Measurements from ENCODE around the gene KDM8. TPM values are rescaled to one million over a fixed set of nuclear protein-coding genes. Genes with fewer than 3 reads are reported as not detected.

KDM8 gene
- total RNA-seq (2014; rRNA removed; shearing (Covaris generic)): 7.6 and 12.2 TPM in 2 replicates

GRCh38 chr16:27203507-27204311, at the start of gene KDM8:
Gene KDM8 (plus strand): TSS chr16:27203526. CDS start chr16:27210124, 6,598 bp downstream.
- Histone ChIP-seq H3K27me3 (ENCODE audit: control insufficient read depth, insufficient read depth, low read length) (no peaks in the 10 kb centered on the region), H3K36me3 (replicated peaks; ENCODE audit: control insufficient read depth, insufficient read depth, low read length) (no peaks in the 10 kb centered on the region), H3K4me3 (ENCODE audit: insufficient read depth, low read depth, low read length) (peak within 1 kb of the TSS; percentile 87)
- peak; percentile 98 for DNase-seq

GRCh38 chr16:27154705-27155521, 48.4 kb upstream of the KDM8 start:
- Histone ChIP-seq H3K4me3 (ENCODE audit: insufficient read depth, low read depth, low read length) (peak overlapping the region; percentile 23), H3K36me3 (replicated peaks; ENCODE audit: control insufficient read depth, insufficient read depth, low read length) (no peaks in the 10 kb centered on the region), H3K27me3 (ENCODE audit: control insufficient read depth, insufficient read depth, low read length) (no peaks in the 10 kb centered on the region)
- DNase-seq: peak; percentile 82

GRCh38 chr16:27156579-27156978, 46.7 kb upstream of the KDM8 start:
- no peak overlapping the region for H3K4me3 ChIP-seq (ENCODE audit: insufficient read depth, low read depth, low read length)
- DNase-seq: no peak
- no peaks in the 10 kb centered on the region for H3K36me3 ChIP-seq (replicated peaks; ENCODE audit: control insufficient read depth, insufficient read depth, low read length)
- no peaks in the 10 kb centered on the region for H3K27me3 ChIP-seq (ENCODE audit: control insufficient read depth, insufficient read depth, low read length)

GRCh38 chr16:27161398-27161797, 41.9 kb upstream of the KDM8 start:
- Histone ChIP-seq H3K27me3 (ENCODE audit: control insufficient read depth, insufficient read depth, low read length) (no peaks in the 10 kb centered on the region), H3K4me3 (ENCODE audit: insufficient read depth, low read depth, low read length) (no peak overlapping the region), H3K36me3 (replicated peaks; ENCODE audit: control insufficient read depth, insufficient read depth, low read length) (no peaks in the 10 kb centered on the region)
- DNase-seq: no peak

- Histone ChIP-seq H3K27me3 (ENCODE audit: control insufficient read depth, insufficient read depth, low read length) (no peaks in the 10 kb centered on the region), H3K4me3 (ENCODE audit: insufficient read depth, low read depth, low read length) (no peak overlapping the region), H3K36me3 (replicated peaks; ENCODE audit: control insufficient read depth, insufficient read depth, low read length) (no peaks in the 10 kb centered on the region)
- no peak for DNase-seq
Measured at GRCh38 chr16:27164352-27164751, 39.0 kb upstream of the KDM8 start.

GRCh38 chr16:27165576-27165975, 37.8 kb upstream of the KDM8 start:
- Histone ChIP-seq H3K36me3 (replicated peaks; ENCODE audit: control insufficient read depth, insufficient read depth, low read length) (no peaks in the 10 kb centered on the region), H3K27me3 (ENCODE audit: control insufficient read depth, insufficient read depth, low read length) (no peaks in the 10 kb centered on the region), H3K4me3 (ENCODE audit: insufficient read depth, low read depth, low read length) (no peak overlapping the region)
- DNase-seq: no peak

GRCh38 chr16:27168790-27169189, 34.5 kb upstream of the KDM8 start:
- no peak overlapping the region for H3K4me3 ChIP-seq (ENCODE audit: insufficient read depth, low read depth, low read length)
- H3K36me3 ChIP-seq (replicated peaks; ENCODE audit: control insufficient read depth, insufficient read depth, low read length): no peaks in the 10 kb centered on the region
- DNase-seq: no peak
- no peaks in the 10 kb centered on the region for H3K27me3 ChIP-seq (ENCODE audit: control insufficient read depth, insufficient read depth, low read length)

GRCh38 chr16:27169511-27170071, 33.7 kb upstream of the KDM8 start:
- no peaks in the 10 kb centered on the region for H3K27me3 ChIP-seq (ENCODE audit: control insufficient read depth, insufficient read depth, low read length)
- H3K36me3 ChIP-seq (replicated peaks; ENCODE audit: control insufficient read depth, insufficient read depth, low read length): no peaks in the 10 kb centered on the region
- no peak overlapping the region for H3K4me3 ChIP-seq (ENCODE audit: insufficient read depth, low read depth, low read length)
- DNase-seq: no peak

- DNase-seq: no peak
- H3K36me3 ChIP-seq (replicated peaks; ENCODE audit: control insufficient read depth, insufficient read depth, low read length): no peaks in the 10 kb centered on the region
- no peak overlapping the region for H3K4me3 ChIP-seq (ENCODE audit: insufficient read depth, low read depth, low read length)
- no peaks in the 10 kb centered on the region for H3K27me3 ChIP-seq (ENCODE audit: control insufficient read depth, insufficient read depth, low read length)
Measured at GRCh38 chr16:27171584-27171983, 31.7 kb upstream of the KDM8 start.

- Histone ChIP-seq H3K36me3 (replicated peaks; ENCODE audit: control insufficient read depth, insufficient read depth, low read length) (no peaks in the 10 kb centered on the region), H3K4me3 (ENCODE audit: insufficient read depth, low read depth, low read length) (no peak overlapping the region), H3K27me3 (ENCODE audit: control insufficient read depth, insufficient read depth, low read length) (no peaks in the 10 kb centered on the region)
- DNase-seq: no peak
Measured at GRCh38 chr16:27174007-27174406, 29.3 kb upstream of the KDM8 start.

GRCh38 chr16:27174798-27175197, 28.5 kb upstream of the KDM8 start:
- no peaks in the 10 kb centered on the region for H3K27me3 ChIP-seq (ENCODE audit: control insufficient read depth, insufficient read depth, low read length)
- DNase-seq: no peak
- no peak overlapping the region for H3K4me3 ChIP-seq (ENCODE audit: insufficient read depth, low read depth, low read length)
- no peaks in the 10 kb centered on the region for H3K36me3 ChIP-seq (replicated peaks; ENCODE audit: control insufficient read depth, insufficient read depth, low read length)

GRCh38 chr16:27175888-27176287, 27.4 kb upstream of the KDM8 start:
- H3K4me3 ChIP-seq (ENCODE audit: insufficient read depth, low read depth, low read length): no peak overlapping the region
- H3K36me3 ChIP-seq (replicated peaks; ENCODE audit: control insufficient read depth, insufficient read depth, low read length): no peaks in the 10 kb centered on the region
- no peaks in the 10 kb centered on the region for H3K27me3 ChIP-seq (ENCODE audit: control insufficient read depth, insufficient read depth, low read length)
- DNase-seq: no peak

GRCh38 chr16:27177031-27177774, 26.1 kb upstream of the KDM8 start:
- Histone ChIP-seq H3K4me3 (ENCODE audit: insufficient read depth, low read depth, low read length) (no peak overlapping the region), H3K36me3 (replicated peaks; ENCODE audit: control insufficient read depth, insufficient read depth, low read length) (no peaks in the 10 kb centered on the region), H3K27me3 (ENCODE audit: control insufficient read depth, insufficient read depth, low read length) (no peaks in the 10 kb centered on the region)
- DNase-seq: no peak

- Histone ChIP-seq H3K36me3 (replicated peaks; ENCODE audit: control insufficient read depth, insufficient read depth, low read length) (no peaks in the 10 kb centered on the region), H3K27me3 (ENCODE audit: control insufficient read depth, insufficient read depth, low read length) (no peaks in the 10 kb centered on the region), H3K4me3 (ENCODE audit: insufficient read depth, low read depth, low read length) (no peak overlapping the region)
- DNase-seq: peak; percentile 89
Measured at GRCh38 chr16:27179500-27180072, 23.7 kb upstream of the KDM8 start.
